MM.1S (cell line): ENCODE data around the gene RCCD1.
"Not testable (repeated sequence)": the region's sequence is repeated elsewhere in the genome, so short reads cannot be mapped to it uniquely, and the experiment has no call there.

ENCODE experiments used
- CTCF ChIP-seq: fragments of 300-600 bp; sonication (generic); IDR thresholded peaks from 2 replicates; pipeline ENCODE4 v1.5.1; 2016; ENCODE audit warnings: antibody characterized with exemption, low read length, mixed read lengths
- EZH2phosphoT487 ChIP-seq: fragments of 300-600 bp; sonication (generic); IDR thresholded peaks from 2 replicates; pipeline ENCODE4 v1.6.1; 2018; ENCODE audit warnings: antibody characterized with exemption, low read length

DNA sequence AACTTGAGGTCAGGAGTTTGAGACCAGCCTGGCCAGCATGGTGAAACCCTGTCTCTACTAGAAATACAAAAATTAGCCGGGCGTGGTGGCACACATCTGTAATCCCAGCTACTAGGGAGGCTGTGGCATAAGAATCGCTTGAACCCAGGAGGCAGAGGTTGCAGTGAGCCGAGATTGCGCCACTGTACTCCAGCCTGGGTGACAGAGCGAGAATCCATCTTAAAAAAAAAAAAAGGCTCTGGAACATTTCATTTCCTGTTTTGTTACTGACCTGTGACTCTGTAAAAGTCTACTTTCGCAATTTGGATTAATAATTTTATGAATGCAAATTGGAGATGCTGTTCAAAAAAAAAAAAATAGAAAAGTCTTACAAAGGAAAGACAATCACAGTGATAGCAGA, 26.6 kb upstream of the RCCD1 start:
- not testable (repeated sequence) for TF ChIP-seq CTCF, EZH2phosphoT487
